Activated B cell treated with CpG ODN at 0.5 μM for 24 hours (primary cell): ENCODE measurements around the gene WSB2. TPM values are rescaled to one million over a fixed set of nuclear protein-coding genes. Genes with fewer than 3 reads are reported as not detected.

ENCODE experiments used
- ATAC-seq: fragments of 200-7000 bp; cut with Tn5 transposase; one replicate; pipeline ENCODE4 v1.10.0; 2021; ENCODE audit warnings: low read depth, mild to moderate bottlenecking, moderate library complexity
- CTCF ChIA-PET: fragments of 350-600 bp; sonication (Branson Sonifier 250); formaldehyde crosslinking; loops from one replicate; lab custom pipeline; 2021; ENCODE audit warnings: antibody characterized with exemption; lab: Charles Lee
- POLR2A ChIA-PET: fragments of 350-600 bp; sonication (Branson Sonifier 250); formaldehyde crosslinking; loops from one replicate; lab custom pipeline; 2021; ENCODE audit warnings: antibody characterized with exemption; lab: Charles Lee
- DNase-seq: peaks from one replicate; pipeline ENCODE4 v3.0.0; 2022
- H3K27ac Mint-ChIP-seq: one replicate; pipeline ENCODE4 v1.8.0; 2020; ENCODE audit warnings: mixed read lengths
- H3K27me3 Mint-ChIP-seq: one replicate; pipeline ENCODE4 v1.8.0; 2021; ENCODE audit warnings: mixed read lengths
- H3K36me3 Mint-ChIP-seq: one replicate; pipeline ENCODE4 v1.8.0; 2021; ENCODE audit warnings: low read depth, mixed read lengths
- H3K4me1 Mint-ChIP-seq: one replicate; pipeline ENCODE4 v1.8.0; 2021; ENCODE audit warnings: mixed read lengths
- H3K4me3 Mint-ChIP-seq: one replicate; pipeline ENCODE4 v1.8.0; 2020; ENCODE audit warnings: mild to moderate bottlenecking, mixed read lengths
- H3K9me3 Mint-ChIP-seq: one replicate; pipeline ENCODE4 v1.8.0; 2020; ENCODE audit warnings: mixed read lengths
- CTCF ChIP-seq: fragments of 200-600 bp; IDR thresholded peaks from one replicate; pipeline ENCODE4 v1.8.0; 2022; ENCODE audit warnings: antibody characterized with exemption, mild to moderate bottlenecking
- intact Hi-C: fragments of 100-400 bp; cut with micrococcal nuclease; formaldehyde crosslinking; loops from one replicate; pipeline ENCODE4 v1.15.1; 2024
- total RNA-seq: library from RNA; stranded (reverse); gene quantifications from 2 replicates; pipeline ENCODE4 v1.2.3, GENCODE V29; 2022

Gene WSB2
- total RNA-seq, 1 donor from 2014 or later = 28.4 TPM

- peak within 1 kb of the TSS; percentile 84 for H3K4me3 Mint-ChIP-seq
- H3K4me1 Mint-ChIP-seq = peaks cover 9% of the 10 kb centered on the region
- CTCF ChIA-PET = no interaction called here
- intact Hi-C loops = loop anchor here (1.0 to 2.0 kb wide), 2 partner anchors 33 to 41 kb away; partner anchors contain the start of gene PEBP1
- no peaks in the 10 kb centered on the region for H3K36me3 Mint-ChIP-seq
- no peak within 1 kb of the TSS for H3K27ac Mint-ChIP-seq
- DNase-seq (peak; percentile 29), ATAC-seq (peak; percentile 82)
- POLR2A ChIA-PET = interaction anchor here (0.7 to 1.1 kb wide), 3 partner anchors 8 to 43 kb away, joined by 3 to 18 read pairs (median 6); partner anchors contain the start of genes PEBP1 and WSB2
- peaks cover 21% of the 10 kb centered on the region for H3K27me3 Mint-ChIP-seq
- H3K9me3 Mint-ChIP-seq = no peaks in the 10 kb centered on the region
- no peak for TF ChIP-seq CTCF
These were observed 42.8 kb upstream of the WSB2 start, which contains the start of gene VSIG10 for GRCh38 chr12:118103601-118104382. Gene VSIG10, minus strand, starts transcription at chr12:118104011. Its CDS starts 340 bp downstream, at chr12:118103671.

DNA sequence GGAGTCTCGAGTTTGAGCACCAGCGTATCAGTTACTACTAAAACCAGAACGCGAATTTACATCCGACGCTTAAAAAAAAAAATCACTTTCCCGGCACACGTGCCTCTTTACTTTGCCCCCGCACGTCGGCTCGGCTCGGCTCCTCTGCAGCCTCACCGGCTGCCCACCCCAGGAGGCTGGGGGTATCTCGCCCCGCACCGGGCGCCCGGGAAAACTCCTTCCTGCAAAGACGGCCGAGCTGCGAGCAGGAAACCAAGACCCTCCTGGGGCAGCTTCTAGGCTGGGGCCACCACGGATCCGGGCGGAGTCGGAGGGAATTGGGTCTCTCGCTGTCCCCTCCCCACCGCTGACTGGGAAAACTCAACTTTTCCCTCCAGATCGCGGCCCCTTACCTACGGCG is 42.2 kb upstream of the WSB2 start:
- no peak for ATAC-seq
- H3K36me3 Mint-ChIP-seq = no peaks in the 10 kb centered on the region
- ChIA-PET POLR2A (interaction anchor here (0.7 to 1.1 kb wide), 2 partner anchors 41 to 42 kb away, joined by 3 to 18 read pairs; partner anchors contain the start of gene WSB2), CTCF (no interaction called here)
- H3K4me3 Mint-ChIP-seq = peak overlapping the region; percentile 84
- no peak overlapping the region for H3K27ac Mint-ChIP-seq
- intact Hi-C loops = no loop called here
- peaks cover 21% of the 10 kb centered on the region for H3K27me3 Mint-ChIP-seq
- peak; percentile 18 for DNase-seq
- no peaks in the 10 kb centered on the region for H3K9me3 Mint-ChIP-seq
- H3K4me1 Mint-ChIP-seq = peaks cover 9% of the 10 kb centered on the region
- no peak for TF ChIP-seq CTCF

- DNase-seq = no peak
- ChIA-PET CTCF (no interaction called here), POLR2A (interaction anchor here (0.7 to 1.1 kb wide), 2 partner anchors 40 to 42 kb away, joined by 3 to 18 read pairs; partner anchors contain the start of gene WSB2)
- H3K4me1 Mint-ChIP-seq = peaks cover 9% of the 10 kb centered on the region
- no peaks in the 10 kb centered on the region for H3K36me3 Mint-ChIP-seq
- intact Hi-C loops = no loop called here
- peak overlapping the region; percentile 84 for H3K4me3 Mint-ChIP-seq
- ATAC-seq = no peak
- H3K27ac Mint-ChIP-seq = no peak overlapping the region
- TF ChIP-seq CTCF = no peak
- peaks cover 21% of the 10 kb centered on the region for H3K27me3 Mint-ChIP-seq
- H3K9me3 Mint-ChIP-seq = no peaks in the 10 kb centered on the region
These were observed 41.6 kb upstream of the WSB2 start for GRCh38 chr12:118102609-118103008.

DNA sequence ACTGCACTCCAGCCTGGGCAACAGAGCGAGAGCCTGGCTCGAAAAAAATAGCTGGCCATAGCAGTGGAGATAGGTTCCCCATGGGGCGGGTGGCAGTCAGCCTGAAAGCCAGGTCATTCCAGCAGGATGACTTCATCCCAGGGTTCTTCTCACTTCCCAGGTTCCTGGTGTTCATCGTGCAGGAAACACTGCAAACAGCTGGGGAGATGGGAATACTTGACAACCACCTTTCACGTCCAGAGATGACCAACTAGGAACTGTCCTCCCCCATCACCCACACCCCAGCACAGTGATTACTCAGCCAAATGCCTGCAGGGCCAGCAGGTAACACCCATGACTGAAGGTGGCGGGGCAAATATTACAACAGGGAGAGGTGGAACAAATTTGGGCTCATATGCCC is 41.1 kb upstream of the WSB2 start:
- no peaks in the 10 kb centered on the region for H3K36me3 Mint-ChIP-seq

More for the DNA sequence above, 41.1 kb upstream of the WSB2 start:
- no peak overlapping the region for H3K27ac Mint-ChIP-seq
- intact Hi-C loops = no loop called here
- ATAC-seq (no peak), DNase-seq (no peak)
- H3K9me3 Mint-ChIP-seq = no peaks in the 10 kb centered on the region
- CTCF ChIA-PET = no interaction called here
- H3K4me1 Mint-ChIP-seq = peaks cover 9% of the 10 kb centered on the region
- no peak overlapping the region for H3K4me3 Mint-ChIP-seq
- POLR2A ChIA-PET = no interaction called here
- TF ChIP-seq CTCF = no peak
- peaks cover 19% of the 10 kb centered on the region for H3K27me3 Mint-ChIP-seq
